HL-60 (cell line): ENCODE data around the gene TIPARP.

Experiments used
- DNase-seq, 2 experiments: peaks; one replicate each; pipeline ENCODE4 v3.0.0-alpha.2; 2010 to 2020; ENCODE audit warnings: low read depth in 1 of 2, low spot score in 1 of 2
- H3K27ac ChIP-seq: fragments of 250-450 bp; sonication (Bioruptor Pico); replicated peaks from 2 replicates; pipeline ENCODE4 v1.5.1; 2020; ENCODE audit warnings: mild to moderate bottlenecking, moderate library complexity
- H3K27me3 ChIP-seq: fragments of 250-450 bp; sonication (Bioruptor Pico); 2 replicates; pipeline ENCODE4 v1.5.1; 2021; ENCODE audit warnings: mild to moderate bottlenecking, moderate library complexity; ENCODE audit not compliant: insufficient read depth, poor library complexity, severe bottlenecking
- H3K4me3 ChIP-seq: replicated peaks from 2 replicates; pipeline ENCODE4 v1.5.1; 2011; ENCODE audit warnings: mild to moderate bottlenecking, control low read depth, low read length; ENCODE audit not compliant: insufficient read depth
- GABPA ChIP-seq: IDR thresholded peaks from 2 replicates; pipeline ENCODE4 v1.6.1; 2012; ENCODE audit warnings: low read depth
- POLR2AphosphoS5 ChIP-seq: IDR thresholded peaks from 2 replicates; pipeline ENCODE4 v1.6.1; 2012; ENCODE audit warnings: low read depth
- SPI1 ChIP-seq: IDR thresholded peaks from 2 replicates; pipeline ENCODE4 v1.6.1; 2012; ENCODE audit warnings: low read depth, mild to moderate bottlenecking, borderline replicate concordance
- TF ChIP-seq, protein P1 (sequence below): IDR thresholded peaks from 2 replicates; pipeline ENCODE4 v1.6.1; 2012; ENCODE audit warnings: low read depth; ENCODE audit not compliant: insufficient replicate concordance
- TF ChIP-seq, protein P2 (sequence below): IDR thresholded peaks from one replicate; pipeline ENCODE4 v1.5.1; 2011; ENCODE audit warnings: low read length, control low read depth, inconsistent platforms; ENCODE audit not compliant: insufficient read depth

TIPARP gene

DNA sequence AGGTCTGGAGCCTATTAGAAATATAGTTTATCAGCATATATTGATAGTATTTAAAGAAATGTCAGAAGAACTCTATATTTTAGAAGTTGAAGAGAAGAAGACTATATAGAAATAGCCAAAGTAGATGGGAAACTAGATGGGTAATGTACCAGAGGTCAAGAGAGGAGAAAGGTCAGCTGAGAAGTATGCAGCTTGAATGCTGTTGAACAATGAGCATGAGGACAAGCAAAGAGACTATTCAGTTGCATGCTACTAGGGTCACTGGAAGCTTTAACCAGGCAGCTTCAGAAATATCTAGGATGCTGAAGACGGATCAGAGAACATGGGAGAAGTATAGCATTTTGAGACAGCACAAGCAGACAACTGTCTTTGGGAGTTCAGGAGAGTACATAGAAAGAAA is 19.6 kb upstream of the TIPARP start:
- Histone ChIP-seq H3K4me3 (no peak overlapping the region), H3K27me3 (no peaks in the 10 kb centered on the region), H3K27ac (no peak overlapping the region)
- no peak for DNase-seq
- TF ChIP-seq POLR2AphosphoS5 (no peak), SPI1 (no peak), GABPA (no peak)
- TF ChIP-seq, protein P1, sequence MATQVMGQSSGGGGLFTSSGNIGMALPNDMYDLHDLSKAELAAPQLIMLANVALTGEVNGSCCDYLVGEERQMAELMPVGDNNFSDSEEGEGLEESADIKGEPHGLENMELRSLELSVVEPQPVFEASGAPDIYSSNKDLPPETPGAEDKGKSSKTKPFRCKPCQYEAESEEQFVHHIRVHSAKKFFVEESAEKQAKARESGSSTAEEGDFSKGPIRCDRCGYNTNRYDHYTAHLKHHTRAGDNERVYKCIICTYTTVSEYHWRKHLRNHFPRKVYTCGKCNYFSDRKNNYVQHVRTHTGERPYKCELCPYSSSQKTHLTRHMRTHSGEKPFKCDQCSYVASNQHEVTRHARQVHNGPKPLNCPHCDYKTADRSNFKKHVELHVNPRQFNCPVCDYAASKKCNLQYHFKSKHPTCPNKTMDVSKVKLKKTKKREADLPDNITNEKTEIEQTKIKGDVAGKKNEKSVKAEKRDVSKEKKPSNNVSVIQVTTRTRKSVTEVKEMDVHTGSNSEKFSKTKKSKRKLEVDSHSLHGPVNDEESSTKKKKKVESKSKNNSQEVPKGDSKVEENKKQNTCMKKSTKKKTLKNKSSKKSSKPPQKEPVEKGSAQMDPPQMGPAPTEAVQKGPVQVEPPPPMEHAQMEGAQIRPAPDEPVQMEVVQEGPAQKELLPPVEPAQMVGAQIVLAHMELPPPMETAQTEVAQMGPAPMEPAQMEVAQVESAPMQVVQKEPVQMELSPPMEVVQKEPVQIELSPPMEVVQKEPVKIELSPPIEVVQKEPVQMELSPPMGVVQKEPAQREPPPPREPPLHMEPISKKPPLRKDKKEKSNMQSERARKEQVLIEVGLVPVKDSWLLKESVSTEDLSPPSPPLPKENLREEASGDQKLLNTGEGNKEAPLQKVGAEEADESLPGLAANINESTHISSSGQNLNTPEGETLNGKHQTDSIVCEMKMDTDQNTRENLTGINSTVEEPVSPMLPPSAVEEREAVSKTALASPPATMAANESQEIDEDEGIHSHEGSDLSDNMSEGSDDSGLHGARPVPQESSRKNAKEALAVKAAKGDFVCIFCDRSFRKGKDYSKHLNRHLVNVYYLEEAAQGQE = no peak
- TF ChIP-seq, protein P2, sequence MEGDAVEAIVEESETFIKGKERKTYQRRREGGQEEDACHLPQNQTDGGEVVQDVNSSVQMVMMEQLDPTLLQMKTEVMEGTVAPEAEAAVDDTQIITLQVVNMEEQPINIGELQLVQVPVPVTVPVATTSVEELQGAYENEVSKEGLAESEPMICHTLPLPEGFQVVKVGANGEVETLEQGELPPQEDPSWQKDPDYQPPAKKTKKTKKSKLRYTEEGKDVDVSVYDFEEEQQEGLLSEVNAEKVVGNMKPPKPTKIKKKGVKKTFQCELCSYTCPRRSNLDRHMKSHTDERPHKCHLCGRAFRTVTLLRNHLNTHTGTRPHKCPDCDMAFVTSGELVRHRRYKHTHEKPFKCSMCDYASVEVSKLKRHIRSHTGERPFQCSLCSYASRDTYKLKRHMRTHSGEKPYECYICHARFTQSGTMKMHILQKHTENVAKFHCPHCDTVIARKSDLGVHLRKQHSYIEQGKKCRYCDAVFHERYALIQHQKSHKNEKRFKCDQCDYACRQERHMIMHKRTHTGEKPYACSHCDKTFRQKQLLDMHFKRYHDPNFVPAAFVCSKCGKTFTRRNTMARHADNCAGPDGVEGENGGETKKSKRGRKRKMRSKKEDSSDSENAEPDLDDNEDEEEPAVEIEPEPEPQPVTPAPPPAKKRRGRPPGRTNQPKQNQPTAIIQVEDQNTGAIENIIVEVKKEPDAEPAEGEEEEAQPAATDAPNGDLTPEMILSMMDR = no peak

DNA sequence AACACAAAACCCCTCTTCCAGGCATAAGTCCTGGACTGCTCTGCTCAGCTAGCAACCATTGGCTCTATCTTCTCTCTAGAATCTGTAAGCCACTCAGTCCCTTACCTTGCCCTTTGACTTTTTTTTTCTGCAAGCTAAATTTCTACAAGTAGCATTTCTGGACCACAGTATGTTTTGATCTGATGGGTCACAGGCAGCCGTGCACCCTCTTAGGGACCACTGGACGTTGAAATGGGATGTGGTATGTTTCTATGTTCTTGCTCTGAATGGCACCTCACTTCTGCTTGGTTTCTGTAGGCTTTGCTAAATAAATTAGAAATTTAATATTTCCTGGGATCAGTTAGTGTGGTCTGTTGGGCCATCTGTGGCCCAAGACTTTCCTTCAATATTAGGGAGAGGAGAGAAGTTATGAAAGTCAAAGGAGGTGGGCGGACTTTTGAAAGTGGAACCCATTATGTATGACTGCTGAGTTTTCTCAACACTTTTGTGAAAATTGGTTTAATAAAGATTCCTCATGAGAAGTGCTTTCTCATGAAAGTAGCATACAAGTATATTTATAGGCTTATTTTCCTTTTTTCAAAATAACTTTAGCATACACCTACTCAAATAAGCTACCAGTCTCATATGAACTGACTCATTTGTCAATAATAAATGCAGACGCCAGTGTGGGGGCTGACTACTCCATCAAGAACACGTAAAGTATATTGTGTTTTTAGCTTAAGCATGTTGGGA is 18.4 kb upstream of the TIPARP start:
- no peak for DNase-seq
- no peaks in the 10 kb centered on the region for H3K27me3 ChIP-seq
- no peak overlapping the region for H3K4me3 ChIP-seq
- no peak overlapping the region for H3K27ac ChIP-seq
- TF ChIP-seq POLR2AphosphoS5 (no peak), GABPA (no peak), SPI1 (no peak)
- TF ChIP-seq, protein P2 = no peak
- TF ChIP-seq, protein P1 = no peak

DNA sequence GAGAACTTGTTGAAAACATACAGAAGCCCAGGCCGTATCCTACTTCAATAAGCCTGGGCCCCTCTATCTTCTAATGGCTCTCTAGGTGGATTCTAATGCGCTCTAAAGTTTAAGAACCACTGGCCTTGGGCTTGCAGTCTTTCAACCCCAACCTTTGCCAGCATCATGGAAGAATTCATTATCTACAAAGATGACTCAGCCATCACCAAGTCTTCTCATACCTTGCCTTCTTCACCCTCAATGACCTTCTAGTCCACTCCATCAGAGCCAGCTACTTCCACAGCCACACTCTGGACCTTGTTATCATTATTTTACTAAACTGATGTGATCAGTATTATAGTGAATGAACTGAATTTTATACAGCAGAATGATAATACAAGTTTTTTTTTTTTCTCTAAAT is 16.9 kb upstream of the TIPARP start:
- no peak overlapping the region for H3K27ac ChIP-seq
- TF ChIP-seq POLR2AphosphoS5 = no peak
- TF ChIP-seq, protein P2 = no peak
- TF ChIP-seq, protein P1 = no peak
- no peak for TF ChIP-seq SPI1
- no peak for TF ChIP-seq GABPA

More for the DNA sequence above, 16.9 kb upstream of the TIPARP start:
- H3K27me3 ChIP-seq = no peaks in the 10 kb centered on the region
- no peak overlapping the region for H3K4me3 ChIP-seq
- DNase-seq = no peak
